Stimulated activated CD4-positive, alpha-beta T cell treated with anti-CD3 and anti-CD28 coated beads, Interleukin-2, amount 100 ng/mL, for 4 hours (primary cell): ENCODE results near the gene HMHB1.

ENCODE experiments used
- DNase-seq: peaks from one replicate; pipeline ENCODE4 v3.0.0-alpha.2; 2020; ENCODE audit warnings: low read depth

Gene HMHB1

GRCh38 chr5:143812085-143812705 lies at the start of gene HMHB1:
HMHB1 (plus strand) TSS chr5:143812161.
- DNase-seq = no peak

DNA sequence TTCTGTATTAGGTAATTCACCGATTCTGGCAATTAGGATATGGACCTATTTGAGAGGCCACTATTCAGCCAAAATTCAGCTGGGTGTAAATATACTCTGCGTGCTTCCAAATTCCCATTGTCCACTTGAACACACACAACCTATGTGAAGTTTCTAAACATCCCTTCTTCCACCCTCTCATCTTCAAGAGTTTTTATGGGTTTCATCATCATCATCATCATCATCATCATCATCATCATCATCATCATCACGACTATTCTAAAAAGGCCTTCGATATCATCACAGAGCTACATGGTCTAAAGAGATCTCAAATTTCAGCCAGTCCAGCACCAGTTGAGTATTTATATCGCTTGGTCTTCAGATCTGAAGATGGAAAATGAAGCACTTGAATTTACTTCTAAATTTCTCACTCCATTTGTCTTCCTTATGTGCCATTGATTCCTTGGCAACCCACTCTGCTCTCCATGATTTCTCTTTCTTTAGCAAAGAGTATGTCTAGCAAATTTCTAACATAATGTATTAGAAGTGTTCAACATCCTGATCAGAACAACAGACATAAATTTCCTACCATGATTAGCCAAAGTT lies 49.2 kb upstream of the HMHB1 start:
- DNase-seq = no peak

GRCh38 chr5:143767162-143767561 lies 44.8 kb upstream of the HMHB1 start:
- DNase-seq = no peak

GRCh38 chr5:143769026-143769786 lies 42.8 kb upstream of the HMHB1 start:
- DNase-seq = no peak

- DNase-seq = no peak
Observed at GRCh38 chr5:143770450-143770849, 41.5 kb upstream of the HMHB1 start.

- no peak for DNase-seq
Observed at GRCh38 chr5:143771189-143771588, 40.8 kb upstream of the HMHB1 start.

DNA sequence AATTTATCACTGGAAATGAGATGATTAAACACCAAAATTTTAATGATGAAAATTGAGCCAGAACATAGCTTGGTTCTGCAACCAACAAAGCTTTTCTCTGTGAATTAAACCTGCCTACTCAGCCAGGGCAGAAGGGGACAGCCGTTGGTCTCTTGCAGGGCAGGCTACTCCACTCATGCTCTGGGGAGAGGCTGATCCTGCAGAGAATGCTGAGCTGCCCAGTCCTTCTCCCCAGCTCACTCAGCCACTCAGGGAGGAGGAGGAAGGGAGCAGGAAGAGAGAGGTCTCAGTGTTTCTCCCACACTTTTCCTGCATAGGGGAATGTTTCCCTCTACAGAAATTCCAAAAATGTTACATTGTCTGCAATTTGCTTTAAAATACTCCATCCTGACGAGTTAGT lies 40.4 kb upstream of the HMHB1 start:
- no peak for DNase-seq

DNA sequence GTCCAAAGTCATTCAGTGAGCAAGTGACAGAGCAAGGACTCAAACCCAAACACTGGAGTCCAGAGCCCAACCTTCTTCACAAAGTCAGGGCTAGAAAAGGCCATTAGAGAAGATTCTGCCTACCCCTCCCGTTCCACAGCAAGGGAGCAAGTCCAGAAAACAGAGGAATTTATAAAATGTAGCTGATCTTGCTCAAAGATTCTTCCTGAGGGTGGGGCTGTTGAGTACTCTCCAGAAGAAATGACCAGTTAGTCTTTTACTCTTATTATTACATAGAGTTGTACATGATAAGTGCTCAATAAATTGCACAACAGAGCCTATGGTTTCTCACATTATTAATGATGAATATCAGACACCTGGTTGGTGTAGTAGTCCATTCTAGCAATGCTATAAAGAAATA lies 39.3 kb upstream of the HMHB1 start:
- no peak for DNase-seq

DNA sequence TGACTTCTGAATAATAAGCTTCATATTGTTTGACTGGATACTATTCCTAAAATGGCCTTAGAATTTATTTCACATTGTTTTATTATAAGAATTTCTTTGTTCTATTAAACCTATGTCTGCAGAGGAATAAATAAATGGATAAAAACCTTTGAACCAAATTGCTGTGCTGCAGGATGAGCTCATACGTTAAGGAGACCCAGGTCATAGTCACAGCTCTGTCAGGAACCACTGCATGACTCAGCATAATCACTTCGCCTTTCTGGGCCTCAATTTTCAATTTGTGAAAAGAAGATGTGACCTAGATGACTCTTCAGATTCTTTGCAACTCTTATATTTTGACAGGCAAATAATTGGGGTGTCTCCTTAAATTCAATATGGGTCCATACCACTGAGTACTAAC lies 36.7 kb upstream of the HMHB1 start:
- no peak for DNase-seq

- DNase-seq = no peak
Observed at GRCh38 chr5:143776951-143777350, 35.0 kb upstream of the HMHB1 start.

DNA sequence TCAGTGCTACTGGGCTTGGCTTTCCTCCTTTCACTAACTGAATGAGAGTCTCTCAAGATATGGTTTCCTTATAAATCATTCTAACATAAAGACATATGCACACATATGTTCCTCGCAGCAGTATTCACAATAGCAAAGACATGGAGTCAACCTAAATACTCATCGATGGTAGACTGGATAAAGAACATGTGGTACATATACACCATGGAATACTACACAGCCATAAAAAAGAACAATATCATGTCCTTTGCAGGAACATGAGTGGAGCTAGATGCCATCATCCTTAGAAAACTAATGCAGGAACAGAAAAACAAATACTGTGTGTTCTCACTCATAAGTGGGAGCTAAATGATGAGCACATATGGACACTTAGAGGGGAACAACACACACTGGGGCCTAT lies 32.5 kb upstream of the HMHB1 start:
- DNase-seq = no peak

DNA sequence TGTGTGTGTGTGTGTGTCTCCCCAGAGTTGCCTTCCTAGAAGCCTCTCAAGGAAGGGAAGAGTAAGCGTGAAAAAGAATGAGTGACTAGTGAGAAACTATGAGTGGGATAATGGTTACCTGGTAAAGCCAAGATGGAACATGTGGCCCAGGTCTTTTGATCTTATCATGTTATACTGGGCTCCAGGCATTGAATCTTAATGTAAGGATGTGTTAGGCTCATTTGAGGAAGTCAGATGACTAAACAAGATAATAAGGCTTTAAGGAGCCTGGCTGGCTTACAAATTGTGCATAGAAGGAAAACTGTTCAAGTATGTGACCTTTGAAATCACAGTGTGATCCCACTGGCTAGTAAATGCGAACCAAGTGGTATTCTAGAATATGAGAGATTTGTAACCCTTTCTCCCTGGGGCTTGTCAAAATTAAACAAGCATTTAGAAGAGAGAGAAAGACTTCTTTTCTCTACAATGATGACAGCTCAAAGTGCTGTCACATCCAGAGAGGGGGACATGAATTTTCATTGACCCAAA lies 29.9 kb upstream of the HMHB1 start:
- DNase-seq = no peak

DNA sequence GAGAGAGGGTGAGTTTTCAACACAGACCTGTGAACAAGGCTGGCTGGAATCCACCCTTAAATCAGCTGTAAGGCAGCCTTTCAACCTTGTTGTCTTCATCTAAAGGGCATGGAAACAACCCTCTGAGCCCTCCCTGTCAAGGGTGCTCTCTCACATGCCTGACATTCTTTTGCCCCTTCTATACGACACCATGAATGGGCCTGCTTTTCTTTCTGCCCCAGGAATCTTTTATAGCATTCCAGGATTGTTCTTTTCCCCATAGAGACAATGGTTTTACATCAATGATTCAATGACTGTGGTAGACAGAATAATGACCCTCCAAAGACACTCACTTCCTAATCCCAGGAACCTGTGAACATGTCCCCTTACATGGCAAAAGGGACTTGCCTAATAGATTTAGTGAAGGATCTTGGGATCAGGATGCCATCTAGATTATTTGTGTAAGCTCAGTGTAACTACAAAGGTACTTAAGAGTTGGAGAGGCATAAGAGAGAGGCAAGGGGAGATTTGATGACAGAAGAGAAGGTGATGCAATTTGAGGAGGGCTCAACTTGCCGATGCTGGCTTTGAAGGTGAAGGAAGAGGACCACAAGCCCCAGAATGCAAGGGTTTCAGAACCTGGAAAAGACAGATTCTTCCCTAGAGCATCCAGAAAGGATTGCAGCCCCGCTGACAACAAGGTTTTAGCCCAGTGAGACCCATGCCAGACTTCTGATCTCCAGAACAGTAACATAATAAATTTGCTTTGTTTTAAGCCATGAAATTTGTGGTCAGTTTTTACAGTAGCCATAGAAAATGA lies 29.2 kb upstream of the HMHB1 start:
- no peak for DNase-seq

DNA sequence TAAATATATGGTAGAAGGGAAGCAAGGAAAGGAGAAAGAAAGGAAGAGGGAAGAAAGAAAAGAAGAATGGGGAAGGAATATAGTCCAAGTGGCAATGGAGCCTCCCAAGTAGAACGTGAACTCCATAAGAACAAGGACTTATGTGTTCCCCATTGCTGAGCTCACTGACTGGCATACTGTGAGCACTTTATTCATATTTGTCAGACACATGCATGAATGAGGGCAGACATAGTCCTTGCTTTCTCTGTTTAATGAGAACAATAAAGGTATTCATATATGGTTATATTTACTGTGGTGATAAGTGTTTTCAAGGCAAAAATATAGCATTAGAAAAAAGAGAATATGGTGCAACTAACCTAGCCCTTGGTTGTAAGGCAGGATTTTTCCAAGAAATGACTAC lies 23.6 kb upstream of the HMHB1 start:
- DNase-seq = no peak

DNA sequence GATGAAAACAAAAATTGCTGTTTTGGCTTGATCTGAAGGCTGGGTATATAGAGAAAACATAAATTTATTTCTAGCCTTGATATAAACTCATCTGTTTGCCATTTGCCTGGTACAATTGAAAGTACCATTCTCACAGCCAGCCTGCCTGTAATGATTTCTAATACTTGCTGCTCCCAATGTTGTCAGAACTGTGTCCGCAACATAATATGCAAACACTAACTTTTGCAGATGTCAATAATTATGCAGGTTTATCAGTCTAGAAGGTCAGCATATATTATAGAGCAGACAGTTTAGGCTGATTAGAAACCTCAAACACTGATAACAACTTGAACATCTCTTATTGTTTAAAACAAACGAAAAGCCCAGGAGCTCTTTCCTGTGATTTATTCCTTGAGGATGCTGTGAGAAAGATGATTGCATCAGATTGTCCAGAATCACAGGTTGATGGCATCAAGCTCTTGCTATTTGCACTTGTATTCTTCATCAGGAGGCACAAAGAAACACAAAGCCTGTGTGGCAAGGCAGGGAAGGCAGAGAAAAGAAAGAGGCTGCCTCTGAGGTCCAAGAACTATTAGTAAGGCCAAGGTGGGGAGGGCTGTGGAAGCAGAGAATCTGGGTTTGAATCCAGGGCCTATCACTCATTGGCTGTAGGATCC lies 21.4 kb upstream of the HMHB1 start:
- DNase-seq = no peak

GRCh38 chr5:143791848-143792731 lies 19.9 kb upstream of the HMHB1 start:
- DNase-seq = no peak

DNA sequence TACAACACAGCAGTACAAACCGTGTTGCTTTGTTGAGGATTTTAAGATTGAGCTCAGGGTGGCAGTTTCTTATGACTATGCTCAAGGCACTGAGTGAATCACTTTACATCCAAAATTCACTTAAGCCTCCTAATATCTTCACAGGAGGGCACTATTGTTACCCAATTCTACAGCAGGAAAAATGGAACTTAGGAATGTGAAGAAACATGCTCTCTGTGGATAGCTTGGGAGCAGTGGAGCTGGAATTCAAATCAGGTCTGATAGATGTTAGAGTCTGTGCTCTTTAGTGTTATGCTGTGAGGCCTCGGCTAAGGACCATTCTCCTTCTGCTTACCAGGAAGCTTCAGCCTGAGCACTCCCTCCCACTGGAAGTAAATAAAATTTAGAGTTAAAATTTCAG lies 18.7 kb upstream of the HMHB1 start:
- no peak for DNase-seq

DNA sequence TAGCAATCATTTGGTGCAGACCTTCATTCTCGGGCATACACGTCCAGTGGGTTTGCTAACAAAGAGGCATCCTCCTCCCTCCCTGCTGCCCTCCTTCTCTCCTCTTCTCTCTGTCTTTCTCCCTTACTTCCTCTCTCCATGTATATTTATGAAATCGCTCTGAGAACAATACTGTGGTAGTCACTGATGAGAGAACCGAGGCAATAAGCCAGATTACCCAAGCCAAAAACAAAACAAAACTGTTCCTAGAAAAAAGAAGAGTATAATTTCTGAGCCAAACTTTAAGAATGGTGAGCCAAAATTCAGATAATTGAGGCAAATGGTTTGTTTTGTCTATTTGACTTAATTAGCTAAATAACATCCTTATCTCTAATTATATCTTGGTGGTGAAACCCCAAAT lies 15.8 kb upstream of the HMHB1 start:
- DNase-seq = no peak

DNA sequence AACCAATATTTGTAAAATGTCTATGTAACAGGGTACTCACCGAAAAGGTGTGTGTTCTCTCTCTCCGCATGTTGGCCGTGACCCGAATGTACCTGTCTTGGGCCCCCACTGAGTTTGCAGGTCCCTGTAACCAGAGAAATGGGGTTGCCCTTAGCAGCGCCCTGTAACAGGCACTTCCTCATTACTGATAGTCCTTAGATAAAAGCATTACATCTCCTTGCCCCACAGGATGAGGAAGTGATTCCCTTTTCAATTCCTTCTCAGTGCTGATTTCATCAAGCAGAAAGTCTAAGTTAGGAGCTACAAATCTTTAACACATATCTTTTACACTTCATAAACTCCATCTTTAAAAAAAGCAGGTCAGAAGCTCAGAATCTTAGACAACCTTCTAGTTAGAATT lies 15.2 kb upstream of the HMHB1 start:
- DNase-seq = no peak

GRCh38 chr5:143800715-143801114 lies 11.2 kb upstream of the HMHB1 start:
- no peak for DNase-seq
